Naive B cell (primary cell): Measurements from ENCODE around the gene INHBA. TPM values are rescaled to one million over a fixed set of nuclear protein-coding genes. Genes with fewer than 3 reads are reported as not detected.

Source experiments
- ATAC-seq, 2 donors: fragments of 150-1000 bp; cut with Tn5 transposase; 2 replicates each; pipeline ENCODE4 v1.10.0; 2021; ENCODE audit warnings: low read depth in 2 of 2, mild to moderate bottlenecking in 2 of 2, moderate library complexity in 2 of 2
- DNase-seq: peaks from one replicate; pipeline ENCODE4 v3.0.0; 2022
- H3K27ac Mint-ChIP-seq, 6 donors: one replicate each; pipeline ENCODE4 v1.8.0; 2020 to 2022; ENCODE audit warnings: mild to moderate bottlenecking in 6 of 6, mixed read lengths in 6 of 6, moderate library complexity in 5 of 6, inconsistent platforms in 2 of 6
- H3K27me3 Mint-ChIP-seq, 3 donors: one replicate each; pipeline ENCODE4 v1.8.0; 2021 to 2022; ENCODE audit warnings: mixed read lengths in 3 of 3, mild to moderate bottlenecking in 1 of 3
- H3K36me3 Mint-ChIP-seq, 2 donors: one replicate each; pipeline ENCODE4 v1.8.0; 2020 to 2022; ENCODE audit warnings: mixed read lengths in 2 of 2, inconsistent platforms in 1 of 2, mild to moderate bottlenecking in 1 of 2
- H3K4me1 Mint-ChIP-seq, 3 donors: one replicate each; pipeline ENCODE4 v1.8.0; 2020 to 2022; ENCODE audit warnings: mixed read lengths in 3 of 3, inconsistent platforms in 1 of 3, mild to moderate bottlenecking in 1 of 3, moderate library complexity in 1 of 3
- H3K4me3 Mint-ChIP-seq, 8 donors: one replicate each; pipeline ENCODE4 v1.8.0; 2020 to 2022; ENCODE audit warnings: mild to moderate bottlenecking in 8 of 8, mixed read lengths in 8 of 8, moderate library complexity in 8 of 8, inconsistent platforms in 2 of 8
- H3K9me3 Mint-ChIP-seq, 7 donors: one replicate each; pipeline ENCODE4 v1.8.0; 2020 to 2022; ENCODE audit warnings: mixed read lengths in 7 of 7, mild to moderate bottlenecking in 5 of 7, inconsistent platforms in 2 of 7, moderate library complexity in 1 of 7
- polyA plus RNA-seq, 6 donors: library from polyadenylated mRNA; unstranded; fragments of 300-500 nt; fragmentation: Illumina TruSeq; gene quantifications; one replicate each; pipeline ENCODE4 v1.2.3, GENCODE V29; 2021; ENCODE audit warnings: low read depth in 6 of 6

Gene INHBA
- polyA plus RNA-seq, 6 donors from 2014 or later = not detected

GRCh38 chr7:41731493-41732435 is 28.9 kb upstream of the INHBA start:
- Mint-ChIP-seq H3K27ac (peak overlapping the region in 2 of 6 donors; percentile 23 to 49), H3K4me1 (peaks cover 5 to 12% (median 7%) of the 10 kb centered on the region in 3 donors), H3K36me3 (no peaks in the 10 kb centered on the region), H3K27me3 (peaks cover 0 to 6% (median 0%) of the 10 kb centered on the region in 3 donors), H3K9me3 (peaks cover 0 to 2% (median 0%) of the 10 kb centered on the region in 7 donors), H3K4me3 (peak overlapping the region in 1 of 8 donors; percentile 0)
- DNase-seq = peak; percentile 4
- peak; percentile 32 to 45 for ATAC-seq

- Mint-ChIP-seq H3K36me3 (no peaks in the 10 kb centered on the region), H3K4me3 (no peak overlapping the region), H3K27me3 (peaks cover 0 to 6% (median 0%) of the 10 kb centered on the region in 3 donors), H3K9me3 (peaks cover 0 to 2% (median 0%) of the 10 kb centered on the region in 7 donors), H3K4me1 (peaks cover 5 to 12% (median 7%) of the 10 kb centered on the region in 3 donors), H3K27ac (no peak overlapping the region)
- ATAC-seq (no peak), DNase-seq (no peak)
Observed at GRCh38 chr7:41730668-41731067, 27.8 kb upstream of the INHBA start.

GRCh38 chr7:41730161-41730560 is 27.3 kb upstream of the INHBA start:
- peaks cover 0 to 6% (median 0%) of the 10 kb centered on the region in 3 donors for H3K27me3 Mint-ChIP-seq
- H3K9me3 Mint-ChIP-seq = peaks cover 0 to 2% (median 0%) of the 10 kb centered on the region in 7 donors
- peaks cover 5 to 12% (median 7%) of the 10 kb centered on the region in 3 donors for H3K4me1 Mint-ChIP-seq
- no peak overlapping the region for H3K27ac Mint-ChIP-seq
- no peak overlapping the region for H3K4me3 Mint-ChIP-seq
- H3K36me3 Mint-ChIP-seq = no peaks in the 10 kb centered on the region
- no peak for ATAC-seq
- no peak for DNase-seq

- peaks cover 7 to 16% (median 12%) of the 10 kb centered on the region in 3 donors for H3K4me1 Mint-ChIP-seq
- H3K27me3 Mint-ChIP-seq = peaks cover 0 to 9% (median 6%) of the 10 kb centered on the region in 3 donors
- H3K4me3 Mint-ChIP-seq = no peak overlapping the region
- H3K27ac Mint-ChIP-seq = peak overlapping the region in 2 of 6 donors; percentile 47 to 70
- H3K9me3 Mint-ChIP-seq = peaks cover 0 to 2% (median 0%) of the 10 kb centered on the region in 7 donors
- H3K36me3 Mint-ChIP-seq = no peaks in the 10 kb centered on the region
- no peak for ATAC-seq
- no peak for DNase-seq
Observed at GRCh38 chr7:41729059-41729458, 26.2 kb upstream of the INHBA start.

- ATAC-seq (no peak), DNase-seq (no peak)
- peaks cover 0 to 2% (median 0%) of the 10 kb centered on the region in 7 donors for H3K9me3 Mint-ChIP-seq
- no peak overlapping the region for H3K4me3 Mint-ChIP-seq
- peaks cover 0 to 10% of the 10 kb centered on the region in 2 donors for H3K36me3 Mint-ChIP-seq
- peak overlapping the region in 2 of 6 donors; percentile 6 to 74 for H3K27ac Mint-ChIP-seq
- peaks cover 3 to 21% (median 10%) of the 10 kb centered on the region in 3 donors for H3K27me3 Mint-ChIP-seq
- peaks cover 0 to 7% (median 6%) of the 10 kb centered on the region in 3 donors for H3K4me1 Mint-ChIP-seq
Observed at GRCh38 chr7:41725013-41725412, 22.1 kb upstream of the INHBA start.

GRCh38 chr7:41720886-41721285 is 18.0 kb upstream of the INHBA start:
- Mint-ChIP-seq H3K27me3 (peaks cover 3 to 21% (median 4%) of the 10 kb centered on the region in 3 donors), H3K9me3 (no peaks in the 10 kb centered on the region), H3K4me3 (no peak overlapping the region), H3K4me1 (peaks cover 0 to 7% (median 6%) of the 10 kb centered on the region in 3 donors), H3K27ac (peak overlapping the region in 1 of 6 donors; percentile 18), H3K36me3 (peaks cover 0 to 10% of the 10 kb centered on the region in 2 donors)
- no peak for DNase-seq
- no peak for ATAC-seq

GRCh38 chr7:41720046-41720445 is 17.2 kb upstream of the INHBA start:
- peaks cover 0 to 10% of the 10 kb centered on the region in 2 donors for H3K36me3 Mint-ChIP-seq
- H3K27me3 Mint-ChIP-seq = peaks cover 3 to 21% (median 4%) of the 10 kb centered on the region in 3 donors
- H3K4me3 Mint-ChIP-seq = no peak overlapping the region
- no peak overlapping the region for H3K27ac Mint-ChIP-seq
- no peak for DNase-seq
- peaks cover 0 to 7% (median 6%) of the 10 kb centered on the region in 3 donors for H3K4me1 Mint-ChIP-seq
- no peaks in the 10 kb centered on the region for H3K9me3 Mint-ChIP-seq
- ATAC-seq = no peak

GRCh38 chr7:41716691-41717090 is 13.8 kb upstream of the INHBA start:
- ATAC-seq (no peak), DNase-seq (no peak)
- Mint-ChIP-seq H3K36me3 (no peaks in the 10 kb centered on the region), H3K27ac (no peak overlapping the region), H3K9me3 (no peaks in the 10 kb centered on the region), H3K4me1 (no peaks in the 10 kb centered on the region), H3K4me3 (no peak overlapping the region), H3K27me3 (no peaks in the 10 kb centered on the region)

GRCh38 chr7:41715000-41715399 is 12.1 kb upstream of the INHBA start:
- no peaks in the 10 kb centered on the region for H3K36me3 Mint-ChIP-seq
- no peak for ATAC-seq
- no peaks in the 10 kb centered on the region for H3K27me3 Mint-ChIP-seq

GRCh38 chr7:41711283-41712064 is 8.6 kb upstream of the INHBA start:
- Mint-ChIP-seq H3K27ac (peak overlapping the region in 3 of 6 donors; percentile 21 to 67 (median 39)), H3K9me3 (no peaks in the 10 kb centered on the region), H3K4me3 (no peak overlapping the region), H3K4me1 (no peaks in the 10 kb centered on the region), H3K36me3 (no peaks in the 10 kb centered on the region), H3K27me3 (peaks cover 0 to 10% (median 5%) of the 10 kb centered on the region in 3 donors)
- ATAC-seq = no peak
- DNase-seq = no peak

More at GRCh38 chr7:41715000-41715399, 12.1 kb upstream of the INHBA start:
- DNase-seq = no peak
- no peak overlapping the region for H3K4me3 Mint-ChIP-seq
- H3K9me3 Mint-ChIP-seq = no peaks in the 10 kb centered on the region
- no peak overlapping the region for H3K27ac Mint-ChIP-seq
- no peaks in the 10 kb centered on the region for H3K4me1 Mint-ChIP-seq

- no peak for ATAC-seq
- H3K9me3 Mint-ChIP-seq = no peaks in the 10 kb centered on the region
- no peak for DNase-seq
- H3K27me3 Mint-ChIP-seq = peaks cover 0 to 10% (median 5%) of the 10 kb centered on the region in 3 donors
- H3K36me3 Mint-ChIP-seq = no peaks in the 10 kb centered on the region
- H3K4me1 Mint-ChIP-seq = peaks cover 3 to 4% (median 3%) of the 10 kb centered on the region in 3 donors
- H3K4me3 Mint-ChIP-seq = no peak overlapping the region
- peak overlapping the region in 1 of 6 donors; percentile 21 for H3K27ac Mint-ChIP-seq
Observed at GRCh38 chr7:41710838-41711237, 7.9 kb upstream of the INHBA start.

- Mint-ChIP-seq H3K4me3 (no peak overlapping the region), H3K9me3 (no peaks in the 10 kb centered on the region), H3K36me3 (no peaks in the 10 kb centered on the region), H3K27ac (no peak overlapping the region), H3K4me1 (peaks cover 7 to 15% (median 14%) of the 10 kb centered on the region in 3 donors), H3K27me3 (peaks cover 0 to 10% (median 5%) of the 10 kb centered on the region in 3 donors)
- DNase-seq (no peak), ATAC-seq (no peak)
Observed at GRCh38 chr7:41709621-41710020, 6.7 kb upstream of the INHBA start.
